Neural cell (in vitro differentiated cells): ENCODE results near the gene SLC25A27. TPM values are rescaled to one million over a fixed set of nuclear protein-coding genes. Genes with fewer than 3 reads are reported as not detected.

ENCODE experiments used
- H2AFZ ChIP-seq: fragments of 200-600, 300-800 bp; sonication (generic), shearing (Covaris generic); 2 replicates; pipeline ENCODE4 v1.6.0; 2014; ENCODE audit warnings: low read depth, mild to moderate bottlenecking, antibody characterized with exemption, low read length, moderate library complexity
- H3F3A ChIP-seq: fragments of 200-600 bp; shearing (Covaris generic); 2 replicates; pipeline ENCODE4 v1.6.1; 2016; ENCODE audit warnings: mild to moderate bottlenecking, moderate library complexity, mixed read lengths, antibody characterized with exemption, low read length; ENCODE audit not compliant: insufficient read depth, poor library complexity, severe bottlenecking
- H3K27ac ChIP-seq: fragments of 200-600, 300-800 bp; sonication (generic), shearing (Covaris generic); 2 replicates; pipeline ENCODE4 v1.5.1; 2014; ENCODE audit warnings: mild to moderate bottlenecking, low read length, moderate library complexity
- H3K27me3 ChIP-seq: fragments of 300-800, 200-600 bp; sonication (generic), shearing (Covaris generic); 2 replicates; pipeline ENCODE4 v1.6.0; 2014; ENCODE audit warnings: mild to moderate bottlenecking, low read depth, low read length, moderate library complexity; ENCODE audit not compliant: insufficient read depth
- H3K36me3 ChIP-seq: fragments of 300-800, 200-600 bp; sonication (generic), shearing (Covaris generic); 2 replicates; pipeline ENCODE4 v1.5.1; 2014; ENCODE audit warnings: mild to moderate bottlenecking, antibody characterized with exemption, low read length, moderate library complexity; ENCODE audit not compliant: insufficient read depth
- H3K4me2 ChIP-seq: fragments of 300-800, 200-600 bp; sonication (generic), shearing (Covaris generic); 2 replicates; pipeline ENCODE4 v1.6.0; 2014; ENCODE audit warnings: mild to moderate bottlenecking, low read length
- H3K4me3 ChIP-seq: fragments of 300-800, 200-600 bp; sonication (generic), shearing (Covaris generic); 2 replicates; pipeline ENCODE4 v1.5.1; 2014; ENCODE audit warnings: mild to moderate bottlenecking, low read length, moderate library complexity
- H3K79me2 ChIP-seq: fragments of 200-600 bp; shearing (Covaris generic); replicated peaks from 2 replicates; pipeline ENCODE4 v1.6.0; 2014; ENCODE audit warnings: mild to moderate bottlenecking, low read length, moderate library complexity; ENCODE audit not compliant: insufficient read depth
- H3K9ac ChIP-seq: fragments of 300-800, 200-600 bp; sonication (generic), shearing (Covaris generic); 2 replicates; pipeline ENCODE4 v1.6.1; 2016; ENCODE audit warnings: mild to moderate bottlenecking, low read length, mixed read lengths
- H3K9me2 ChIP-seq: fragments of 200-600 bp; shearing (Covaris generic); 2 replicates; pipeline ENCODE4 v1.6.1; 2016; ENCODE audit warnings: mild to moderate bottlenecking, low read length, mixed read lengths; ENCODE audit not compliant: insufficient read depth
- H3K9me3 ChIP-seq: fragments of 200-600, 300-800 bp; sonication (generic), shearing (Covaris generic); 2 replicates; pipeline ENCODE4 v1.6.1; 2016; ENCODE audit warnings: mild to moderate bottlenecking, mixed run types, low read length, moderate library complexity, mixed read lengths
- H4K20me1 ChIP-seq: fragments of 200-600 bp; shearing (Covaris generic); 2 replicates; pipeline ENCODE4 v1.6.1; 2016; ENCODE audit warnings: mild to moderate bottlenecking, mixed run types; ENCODE audit not compliant: insufficient read depth
- CTCF ChIP-seq: fragments of 450-650 bp; IDR thresholded peaks from 2 replicates; pipeline ENCODE4 v1.5.1; 2014; ENCODE audit warnings: antibody characterized with exemption, mild to moderate bottlenecking, moderate library complexity; ENCODE audit not compliant: poor library complexity, severe bottlenecking
- EP300 ChIP-seq: fragments of 450-650 bp; conservative IDR thresholded peaks from 2 replicates; pipeline ENCODE4 v1.6.1; 2014; ENCODE audit warnings: antibody characterized with exemption, mild to moderate bottlenecking, moderate library complexity; ENCODE audit not compliant: poor library complexity, severe bottlenecking
- EZH2 ChIP-seq: fragments of 200-600, 300-800 bp; shearing (Covaris generic), sonication (generic); IDR thresholded peaks from 2 replicates; pipeline ENCODE4 v1.6.1; 2014; ENCODE audit warnings: antibody characterized with exemption, low read length, borderline replicate concordance, mild to moderate bottlenecking; ENCODE audit not compliant: insufficient read depth, poor library complexity, severe bottlenecking
- MXI1 ChIP-seq: fragments of 450-650 bp; conservative IDR thresholded peaks from 2 replicates; pipeline ENCODE4 v1.6.1; 2014; ENCODE audit warnings: antibody characterized with exemption, mild to moderate bottlenecking; ENCODE audit not compliant: poor library complexity, severe bottlenecking
- POLR2AphosphoS5 ChIP-seq: IDR thresholded peaks from 2 replicates; pipeline ENCODE4 v1.6.1; 2012
- RAD21 ChIP-seq: fragments of 450-650 bp; conservative IDR thresholded peaks from 2 replicates; pipeline ENCODE4 v1.6.1; 2014; ENCODE audit warnings: antibody characterized with exemption, mild to moderate bottlenecking, moderate library complexity
- SMC3 ChIP-seq: fragments of 450-650 bp; conservative IDR thresholded peaks from 2 replicates; pipeline ENCODE4 v1.6.1; 2014; ENCODE audit warnings: antibody characterized with exemption, mild to moderate bottlenecking, moderate library complexity; ENCODE audit not compliant: poor library complexity
- TAF1 ChIP-seq: IDR thresholded peaks from 2 replicates; pipeline ENCODE4 v1.6.1; 2012; ENCODE audit warnings: low read depth
- polyA plus RNA-seq: library from polyadenylated mRNA; depleted of rRNA; stranded (reverse); fragments of >200 nt; gene quantifications from 2 replicates; pipeline ENCODE4 v1.2.3, GENCODE V29; 2014
- TF ChIP-seq, protein P1 (sequence below): IDR thresholded peaks from 2 replicates; pipeline ENCODE4 v1.6.1; 2012; ENCODE audit warnings: borderline replicate concordance

Gene SLC25A27
- polyA plus RNA-seq, 1 donor from 2014 or later, result 44.5 TPM

- TF ChIP-seq EZH2 (no peak), RAD21 (no peak), SMC3 (no peak), EP300 (no peak), MXI1 (no peak), CTCF (no peak), POLR2AphosphoS5 (no peak), TAF1 (no peak)
- TF ChIP-seq, protein P1, sequence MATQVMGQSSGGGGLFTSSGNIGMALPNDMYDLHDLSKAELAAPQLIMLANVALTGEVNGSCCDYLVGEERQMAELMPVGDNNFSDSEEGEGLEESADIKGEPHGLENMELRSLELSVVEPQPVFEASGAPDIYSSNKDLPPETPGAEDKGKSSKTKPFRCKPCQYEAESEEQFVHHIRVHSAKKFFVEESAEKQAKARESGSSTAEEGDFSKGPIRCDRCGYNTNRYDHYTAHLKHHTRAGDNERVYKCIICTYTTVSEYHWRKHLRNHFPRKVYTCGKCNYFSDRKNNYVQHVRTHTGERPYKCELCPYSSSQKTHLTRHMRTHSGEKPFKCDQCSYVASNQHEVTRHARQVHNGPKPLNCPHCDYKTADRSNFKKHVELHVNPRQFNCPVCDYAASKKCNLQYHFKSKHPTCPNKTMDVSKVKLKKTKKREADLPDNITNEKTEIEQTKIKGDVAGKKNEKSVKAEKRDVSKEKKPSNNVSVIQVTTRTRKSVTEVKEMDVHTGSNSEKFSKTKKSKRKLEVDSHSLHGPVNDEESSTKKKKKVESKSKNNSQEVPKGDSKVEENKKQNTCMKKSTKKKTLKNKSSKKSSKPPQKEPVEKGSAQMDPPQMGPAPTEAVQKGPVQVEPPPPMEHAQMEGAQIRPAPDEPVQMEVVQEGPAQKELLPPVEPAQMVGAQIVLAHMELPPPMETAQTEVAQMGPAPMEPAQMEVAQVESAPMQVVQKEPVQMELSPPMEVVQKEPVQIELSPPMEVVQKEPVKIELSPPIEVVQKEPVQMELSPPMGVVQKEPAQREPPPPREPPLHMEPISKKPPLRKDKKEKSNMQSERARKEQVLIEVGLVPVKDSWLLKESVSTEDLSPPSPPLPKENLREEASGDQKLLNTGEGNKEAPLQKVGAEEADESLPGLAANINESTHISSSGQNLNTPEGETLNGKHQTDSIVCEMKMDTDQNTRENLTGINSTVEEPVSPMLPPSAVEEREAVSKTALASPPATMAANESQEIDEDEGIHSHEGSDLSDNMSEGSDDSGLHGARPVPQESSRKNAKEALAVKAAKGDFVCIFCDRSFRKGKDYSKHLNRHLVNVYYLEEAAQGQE, result no peak
- H3K27ac ChIP-seq, result no peak overlapping the region
- no peak overlapping the region for H2AFZ ChIP-seq
Measured at GRCh38 chr6:46628976-46629375, 23.8 kb upstream of the SLC25A27 start.

DNA sequence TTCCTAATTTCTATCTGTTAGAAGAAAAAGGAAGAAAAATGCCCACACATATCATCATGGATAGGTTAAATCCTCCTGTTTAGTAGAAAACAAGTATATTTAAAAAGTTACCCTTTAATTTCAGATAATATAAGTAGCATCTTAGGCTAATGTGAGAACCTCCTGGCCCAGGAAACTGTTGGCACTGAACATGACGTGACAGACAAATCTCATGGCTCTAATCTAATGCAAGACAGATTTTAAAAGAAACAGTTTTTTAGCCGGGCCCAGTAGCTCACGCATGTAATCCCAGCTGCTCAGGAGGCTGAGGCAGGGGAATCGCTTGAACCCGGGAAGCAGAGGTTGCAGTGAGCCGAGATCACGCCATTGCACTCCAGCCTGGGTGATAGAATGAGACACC is 23.1 kb upstream of the SLC25A27 start:
- H3K4me3 ChIP-seq, result no peak overlapping the region
- no peaks in the 10 kb centered on the region for H3K9me2 ChIP-seq
- no peaks in the 10 kb centered on the region for H3K9me3 ChIP-seq
- no peaks in the 10 kb centered on the region for H3F3A ChIP-seq
- H3K79me2 ChIP-seq, result no peaks in the 10 kb centered on the region
- no peak overlapping the region for H3K4me2 ChIP-seq
- no peaks in the 10 kb centered on the region for H4K20me1 ChIP-seq
- no peak overlapping the region for H3K27ac ChIP-seq
- no peak for TF ChIP-seq SMC3
- TF ChIP-seq, protein P1, result no peak
- no peak for TF ChIP-seq MXI1
- no peak for TF ChIP-seq POLR2AphosphoS5
- TF ChIP-seq RAD21, result no peak
- TF ChIP-seq EZH2, result no peak
- no peak overlapping the region for H2AFZ ChIP-seq
- no peak overlapping the region for H3K9ac ChIP-seq
- no peaks in the 10 kb centered on the region for H3K27me3 ChIP-seq
- H3K36me3 ChIP-seq, result no peaks in the 10 kb centered on the region

More at GRCh38 chr6:46628976-46629375, 23.8 kb upstream of the SLC25A27 start:
- Histone ChIP-seq H3K9ac (no peak overlapping the region), H4K20me1 (no peaks in the 10 kb centered on the region), H3K79me2 (no peaks in the 10 kb centered on the region), H3K9me2 (no peaks in the 10 kb centered on the region), H3K4me3 (no peak overlapping the region), H3K4me2 (no peak overlapping the region), H3F3A (no peaks in the 10 kb centered on the region), H3K36me3 (no peaks in the 10 kb centered on the region), H3K9me3 (no peaks in the 10 kb centered on the region), H3K27me3 (no peaks in the 10 kb centered on the region)
